Neural cell (in vitro differentiated cells): ENCODE results near the gene EVC. TPM values are rescaled to one million over a fixed set of nuclear protein-coding genes. Genes with fewer than 3 reads are reported as not detected.

Experiments
- H2AFZ ChIP-seq: fragments of 200-600, 300-800 bp; sonication (generic), shearing (Covaris generic); 2 replicates; pipeline ENCODE4 v1.6.0; 2014; ENCODE audit warnings: low read depth, mild to moderate bottlenecking, antibody characterized with exemption, low read length, moderate library complexity
- H3F3A ChIP-seq: fragments of 200-600 bp; shearing (Covaris generic); 2 replicates; pipeline ENCODE4 v1.6.1; 2016; ENCODE audit warnings: mild to moderate bottlenecking, moderate library complexity, mixed read lengths, antibody characterized with exemption, low read length; ENCODE audit not compliant: insufficient read depth, poor library complexity, severe bottlenecking
- H3K27ac ChIP-seq: fragments of 200-600, 300-800 bp; sonication (generic), shearing (Covaris generic); 2 replicates; pipeline ENCODE4 v1.5.1; 2014; ENCODE audit warnings: mild to moderate bottlenecking, low read length, moderate library complexity
- H3K27me3 ChIP-seq: fragments of 300-800, 200-600 bp; sonication (generic), shearing (Covaris generic); 2 replicates; pipeline ENCODE4 v1.6.0; 2014; ENCODE audit warnings: mild to moderate bottlenecking, low read depth, low read length, moderate library complexity; ENCODE audit not compliant: insufficient read depth
- H3K36me3 ChIP-seq: fragments of 300-800, 200-600 bp; sonication (generic), shearing (Covaris generic); 2 replicates; pipeline ENCODE4 v1.5.1; 2014; ENCODE audit warnings: mild to moderate bottlenecking, antibody characterized with exemption, low read length, moderate library complexity; ENCODE audit not compliant: insufficient read depth
- H3K4me2 ChIP-seq: fragments of 300-800, 200-600 bp; sonication (generic), shearing (Covaris generic); 2 replicates; pipeline ENCODE4 v1.6.0; 2014; ENCODE audit warnings: mild to moderate bottlenecking, low read length
- H3K4me3 ChIP-seq: fragments of 300-800, 200-600 bp; sonication (generic), shearing (Covaris generic); 2 replicates; pipeline ENCODE4 v1.5.1; 2014; ENCODE audit warnings: mild to moderate bottlenecking, low read length, moderate library complexity
- H3K79me2 ChIP-seq: fragments of 200-600 bp; shearing (Covaris generic); replicated peaks from 2 replicates; pipeline ENCODE4 v1.6.0; 2014; ENCODE audit warnings: mild to moderate bottlenecking, low read length, moderate library complexity; ENCODE audit not compliant: insufficient read depth
- H3K9ac ChIP-seq: fragments of 300-800, 200-600 bp; sonication (generic), shearing (Covaris generic); 2 replicates; pipeline ENCODE4 v1.6.1; 2016; ENCODE audit warnings: mild to moderate bottlenecking, low read length, mixed read lengths
- H3K9me2 ChIP-seq: fragments of 200-600 bp; shearing (Covaris generic); 2 replicates; pipeline ENCODE4 v1.6.1; 2016; ENCODE audit warnings: mild to moderate bottlenecking, low read length, mixed read lengths; ENCODE audit not compliant: insufficient read depth
- H3K9me3 ChIP-seq: fragments of 200-600, 300-800 bp; sonication (generic), shearing (Covaris generic); 2 replicates; pipeline ENCODE4 v1.6.1; 2016; ENCODE audit warnings: mild to moderate bottlenecking, mixed run types, low read length, moderate library complexity, mixed read lengths
- H4K20me1 ChIP-seq: fragments of 200-600 bp; shearing (Covaris generic); 2 replicates; pipeline ENCODE4 v1.6.1; 2016; ENCODE audit warnings: mild to moderate bottlenecking, mixed run types; ENCODE audit not compliant: insufficient read depth
- CTCF ChIP-seq: fragments of 450-650 bp; IDR thresholded peaks from 2 replicates; pipeline ENCODE4 v1.5.1; 2014; ENCODE audit warnings: antibody characterized with exemption, mild to moderate bottlenecking, moderate library complexity; ENCODE audit not compliant: poor library complexity, severe bottlenecking
- EP300 ChIP-seq: fragments of 450-650 bp; conservative IDR thresholded peaks from 2 replicates; pipeline ENCODE4 v1.6.1; 2014; ENCODE audit warnings: antibody characterized with exemption, mild to moderate bottlenecking, moderate library complexity; ENCODE audit not compliant: poor library complexity, severe bottlenecking
- EZH2 ChIP-seq: fragments of 200-600, 300-800 bp; shearing (Covaris generic), sonication (generic); IDR thresholded peaks from 2 replicates; pipeline ENCODE4 v1.6.1; 2014; ENCODE audit warnings: antibody characterized with exemption, low read length, borderline replicate concordance, mild to moderate bottlenecking; ENCODE audit not compliant: insufficient read depth, poor library complexity, severe bottlenecking
- MXI1 ChIP-seq: fragments of 450-650 bp; conservative IDR thresholded peaks from 2 replicates; pipeline ENCODE4 v1.6.1; 2014; ENCODE audit warnings: antibody characterized with exemption, mild to moderate bottlenecking; ENCODE audit not compliant: poor library complexity, severe bottlenecking
- POLR2AphosphoS5 ChIP-seq: IDR thresholded peaks from 2 replicates; pipeline ENCODE4 v1.6.1; 2012
- RAD21 ChIP-seq: fragments of 450-650 bp; conservative IDR thresholded peaks from 2 replicates; pipeline ENCODE4 v1.6.1; 2014; ENCODE audit warnings: antibody characterized with exemption, mild to moderate bottlenecking, moderate library complexity
- REST ChIP-seq: IDR thresholded peaks from 2 replicates; pipeline ENCODE4 v1.6.1; 2012; ENCODE audit warnings: borderline replicate concordance
- SMC3 ChIP-seq: fragments of 450-650 bp; conservative IDR thresholded peaks from 2 replicates; pipeline ENCODE4 v1.6.1; 2014; ENCODE audit warnings: antibody characterized with exemption, mild to moderate bottlenecking, moderate library complexity; ENCODE audit not compliant: poor library complexity
- TAF1 ChIP-seq: IDR thresholded peaks from 2 replicates; pipeline ENCODE4 v1.6.1; 2012; ENCODE audit warnings: low read depth
- polyA plus RNA-seq: library from polyadenylated mRNA; depleted of rRNA; stranded (reverse); fragments of >200 nt; gene quantifications from 2 replicates; pipeline ENCODE4 v1.2.3, GENCODE V29; 2014

Gene EVC
- polyA plus RNA-seq, 1 donor from 2014 or later: 0.48 TPM

GRCh38 chr4:5730993-5731990 is 20.3 kb downstream of the EVC start:
- H3K36me3 ChIP-seq: no peaks in the 10 kb centered on the region
- H3K4me3 ChIP-seq: no peak overlapping the region
- no peaks in the 10 kb centered on the region for H3K9me2 ChIP-seq
- no peak overlapping the region for H2AFZ ChIP-seq
- H3K4me2 ChIP-seq: no peak overlapping the region
- no peak for TF ChIP-seq CTCF
- TF ChIP-seq EP300: no peak
- H3K27ac ChIP-seq: no peak overlapping the region
- H4K20me1 ChIP-seq: no peaks in the 10 kb centered on the region
- no peaks in the 10 kb centered on the region for H3F3A ChIP-seq
- no peaks in the 10 kb centered on the region for H3K27me3 ChIP-seq
- no peaks in the 10 kb centered on the region for H3K79me2 ChIP-seq
- no peak overlapping the region for H3K9ac ChIP-seq
- H3K9me3 ChIP-seq: no peaks in the 10 kb centered on the region

GRCh38 chr4:5732158-5732557 is 21.2 kb downstream of the EVC start:
- Histone ChIP-seq H3F3A (no peaks in the 10 kb centered on the region), H3K36me3 (no peaks in the 10 kb centered on the region), H3K4me3 (no peak overlapping the region), H2AFZ (no peak overlapping the region), H3K4me2 (no peak overlapping the region), H4K20me1 (no peaks in the 10 kb centered on the region), H3K27ac (no peak overlapping the region), H3K27me3 (no peaks in the 10 kb centered on the region), H3K9me2 (no peaks in the 10 kb centered on the region), H3K79me2 (no peaks in the 10 kb centered on the region), H3K9ac (no peak overlapping the region), H3K9me3 (no peaks in the 10 kb centered on the region)
- TF ChIP-seq EP300 (no peak), MXI1 (no peak), TAF1 (no peak), REST (no peak), EZH2 (no peak), RAD21 (no peak), POLR2AphosphoS5 (no peak), CTCF (no peak), SMC3 (no peak)
